HG03469 (cell line): ENCODE data around the gene GGACT.

Experiments used
- ATAC-seq: cut with Tn5 transposase; IDR thresholded peaks from one replicate; pipeline ENCODE4 v1.9.1; 2021; ENCODE audit warnings: mild to moderate bottlenecking, moderate library complexity, moderate number of reproducible peaks; ENCODE audit not compliant: unreplicated experiment

Gene GGACT

GRCh38 chr13:100552755-100553154 is 35.8 kb downstream of the GGACT start:
- no peak for ATAC-seq

- ATAC-seq: no peak
Measured at GRCh38 chr13:100549316-100549715, 39.3 kb downstream of the GGACT start.

- no peak for ATAC-seq
Measured at GRCh38 chr13:100547791-100548201, 40.8 kb downstream of the GGACT start.

- no peak for ATAC-seq
Measured at GRCh38 chr13:100546713-100547405, 41.7 kb downstream of the GGACT start.

GRCh38 chr13:100545684-100546061 is 42.9 kb downstream of the GGACT start:
- no peak for ATAC-seq

GRCh38 chr13:100544866-100545683 is 43.5 kb downstream of the GGACT start:
- no peak for ATAC-seq

GRCh38 chr13:100543872-100544602 is 44.6 kb downstream of the GGACT start:
- no peak for ATAC-seq

- peak; percentile 84 for ATAC-seq
Measured at GRCh38 chr13:100542826-100543156, 45.8 kb downstream of the GGACT start.

GRCh38 chr13:100541897-100542825 is 46.4 kb downstream of the GGACT start:
- no peak for ATAC-seq

- ATAC-seq: no peak
Measured at GRCh38 chr13:100540621-100541020, 48.0 kb downstream of the GGACT start.

- ATAC-seq: no peak
Measured at GRCh38 chr13:100537951-100538462, 50.6 kb downstream of the GGACT start.

GRCh38 chr13:100537486-100537885 is 51.1 kb downstream of the GGACT start:
- no peak for ATAC-seq

- ATAC-seq: no peak
Measured at GRCh38 chr13:100536643-100537180, 51.9 kb downstream of the GGACT start.

GRCh38 chr13:100535426-100536135 is 53.0 kb downstream of the GGACT start:
- no peak for ATAC-seq

GRCh38 chr13:100534911-100535310 is 53.7 kb downstream of the GGACT start:
- no peak for ATAC-seq

- no peak for ATAC-seq
Measured at GRCh38 chr13:100534147-100534843, 54.3 kb downstream of the GGACT start.

GRCh38 chr13:100533588-100534041 is 55.0 kb downstream of the GGACT start:
- ATAC-seq: no peak

- no peak for ATAC-seq
Measured at GRCh38 chr13:100532836-100533435, 55.7 kb downstream of the GGACT start.
